ENCODE measurements around the gene CTSZ. TPM values are rescaled to one million over a fixed set of nuclear protein-coding genes. Genes with fewer than 3 reads are reported as not detected.
"Not testable (repeated sequence)": the region's sequence is repeated elsewhere in the genome, so short reads cannot be mapped to it uniquely, and the experiment has no call there.

Gene CTSZ
- total and polyA plus RNA-seq, 3 donors from 2014 or later: 49.4 to 120 (median 77.4) TPM

DNA sequence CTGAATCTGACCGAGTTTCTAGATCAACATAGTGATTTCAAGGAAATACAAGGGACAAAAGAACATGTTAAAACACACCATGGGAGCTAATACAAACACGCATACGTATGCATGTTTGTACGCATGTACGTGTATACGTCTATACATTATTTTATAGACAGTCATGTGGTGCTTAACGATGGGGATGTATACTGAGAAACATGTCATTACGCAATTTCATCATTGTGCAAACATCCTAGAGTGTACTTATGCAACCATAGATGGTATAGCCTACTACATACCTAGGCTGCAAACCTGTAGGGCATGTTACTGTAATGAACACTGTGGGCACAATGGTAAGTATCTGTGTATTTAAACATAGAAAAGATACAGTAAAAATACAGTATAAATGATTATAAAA lies 51.0 kb downstream of the CTSZ start:
- Histone ChIP-seq H3K27ac (no peak overlapping the region), H3K36me3 (ENCODE audit: low read depth, missing control alignments) (no peaks in the 10 kb centered on the region), H3K9me3 (no peaks in the 10 kb centered on the region), H3K4me1 (no peaks in the 10 kb centered on the region), H3K4me3 (no peak overlapping the region), H3K27me3 (no peaks in the 10 kb centered on the region)
- 82 to 88% methylated on average over 8 of the region's 8 CpGs for WGBS, 2 donors
- TF ChIP-seq, protein P1, sequence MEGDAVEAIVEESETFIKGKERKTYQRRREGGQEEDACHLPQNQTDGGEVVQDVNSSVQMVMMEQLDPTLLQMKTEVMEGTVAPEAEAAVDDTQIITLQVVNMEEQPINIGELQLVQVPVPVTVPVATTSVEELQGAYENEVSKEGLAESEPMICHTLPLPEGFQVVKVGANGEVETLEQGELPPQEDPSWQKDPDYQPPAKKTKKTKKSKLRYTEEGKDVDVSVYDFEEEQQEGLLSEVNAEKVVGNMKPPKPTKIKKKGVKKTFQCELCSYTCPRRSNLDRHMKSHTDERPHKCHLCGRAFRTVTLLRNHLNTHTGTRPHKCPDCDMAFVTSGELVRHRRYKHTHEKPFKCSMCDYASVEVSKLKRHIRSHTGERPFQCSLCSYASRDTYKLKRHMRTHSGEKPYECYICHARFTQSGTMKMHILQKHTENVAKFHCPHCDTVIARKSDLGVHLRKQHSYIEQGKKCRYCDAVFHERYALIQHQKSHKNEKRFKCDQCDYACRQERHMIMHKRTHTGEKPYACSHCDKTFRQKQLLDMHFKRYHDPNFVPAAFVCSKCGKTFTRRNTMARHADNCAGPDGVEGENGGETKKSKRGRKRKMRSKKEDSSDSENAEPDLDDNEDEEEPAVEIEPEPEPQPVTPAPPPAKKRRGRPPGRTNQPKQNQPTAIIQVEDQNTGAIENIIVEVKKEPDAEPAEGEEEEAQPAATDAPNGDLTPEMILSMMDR (IDR thresholded peaks at IDR 0.05): no peak
- TF ChIP-seq POLR2A (IDR thresholded peaks at IDR 0.05): no peak
- intact Hi-C loops (cut with DNase I; ENCODE audit: low total_unique reads): no loop called here
- DNase-seq: no peak

DNA sequence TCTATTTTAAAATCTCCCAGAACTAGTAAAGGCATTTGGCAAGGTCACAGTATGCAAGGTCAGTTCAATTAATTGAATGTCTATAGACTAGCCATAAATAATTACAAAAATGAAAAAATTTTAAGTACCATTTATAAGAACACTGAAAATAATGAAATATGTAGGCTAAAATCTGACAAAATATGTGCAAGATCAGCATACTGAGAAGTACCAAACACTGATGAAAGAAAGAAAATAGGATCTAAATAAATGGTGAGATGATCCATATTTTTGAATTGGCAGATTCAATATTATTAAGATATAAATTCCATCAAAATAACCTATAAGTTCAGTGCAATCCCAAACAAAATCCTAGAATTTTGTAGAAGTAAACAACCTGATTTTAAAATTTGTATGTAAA lies 54.0 kb downstream of the CTSZ start:
- TF ChIP-seq, protein P1 (IDR thresholded peaks at IDR 0.05): no peak
- no peak for TF ChIP-seq POLR2A (IDR thresholded peaks at IDR 0.05)
- no peaks in the 10 kb centered on the region for H3K4me1 ChIP-seq
- H3K9me3 ChIP-seq: no peaks in the 10 kb centered on the region
- intact Hi-C loops (cut with DNase I; ENCODE audit: low total_unique reads): no loop called here
- no peak for DNase-seq
- no peak overlapping the region for H3K4me3 ChIP-seq
- H3K27me3 ChIP-seq: no peaks in the 10 kb centered on the region
- H3K27ac ChIP-seq: no peak overlapping the region
- no peaks in the 10 kb centered on the region for H3K36me3 ChIP-seq (ENCODE audit: low read depth, missing control alignments)

DNA sequence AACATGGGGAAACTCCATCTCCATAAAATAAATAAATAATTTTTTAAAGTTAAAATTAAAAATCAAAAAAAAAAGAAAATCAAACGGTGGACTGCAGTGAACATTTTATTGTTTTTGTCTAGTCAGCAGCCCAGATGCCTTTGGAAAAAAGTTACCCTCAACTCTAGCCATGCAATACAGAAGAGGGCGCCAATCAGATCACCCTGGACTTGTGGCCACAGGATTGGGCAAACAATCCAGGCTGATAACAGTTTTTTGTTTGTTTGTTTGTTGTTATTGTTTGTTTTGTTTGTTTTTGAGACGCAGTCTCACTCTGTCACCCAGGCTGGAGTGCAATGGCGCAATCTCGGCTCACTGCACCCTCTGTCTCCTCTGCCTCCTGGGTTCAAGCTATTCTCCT lies 56.5 kb downstream of the CTSZ start:
- Histone ChIP-seq H3K4me1 (no peaks in the 10 kb centered on the region), H3K27ac (no peak overlapping the region), H3K27me3 (no peaks in the 10 kb centered on the region), H3K9me3 (no peaks in the 10 kb centered on the region), H3K4me3 (no peak overlapping the region), H3K36me3 (ENCODE audit: low read depth, missing control alignments) (no peaks in the 10 kb centered on the region)
- intact Hi-C loops (cut with DNase I; ENCODE audit: low total_unique reads): no loop called here
- no peak for DNase-seq
- 85 to 88% methylated on average over 5 of the region's 5 CpGs for WGBS, 2 donors
- TF ChIP-seq, protein P1 (IDR thresholded peaks at IDR 0.05): no peak

DNA sequence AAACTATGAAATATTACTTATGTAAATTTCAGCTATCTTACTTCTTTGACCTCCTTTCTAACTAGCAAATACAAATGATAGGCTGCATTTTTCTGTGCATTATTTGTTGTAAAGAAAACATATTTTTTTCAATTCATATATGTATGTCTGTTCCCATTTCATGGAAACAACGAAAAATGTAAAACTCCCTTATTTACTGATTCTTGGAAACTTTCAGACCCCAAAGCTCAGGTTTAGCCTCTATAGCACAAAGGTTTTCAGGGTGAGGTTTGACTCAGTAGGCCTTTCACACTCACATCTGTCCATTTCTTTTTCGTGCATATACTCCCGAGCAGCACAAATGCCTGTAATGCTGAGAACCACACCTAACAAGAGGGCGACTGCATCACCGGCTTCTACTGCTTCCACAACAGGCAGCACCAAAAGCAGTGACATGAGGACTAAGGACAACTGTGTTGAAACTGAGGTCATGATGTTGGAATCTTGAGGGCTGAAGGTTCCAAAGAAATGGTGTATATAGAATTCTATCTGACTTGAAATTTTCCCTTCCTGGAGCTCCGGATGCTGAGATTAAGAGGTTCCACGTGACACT lies 59.2 kb downstream of the CTSZ start:
- H3K4me1 ChIP-seq; H3K4me3 ChIP-seq; H3K27me3 ChIP-seq; H3K9me3 ChIP-seq; intact Hi-C loops (cut with DNase I; ENCODE audit: low total_unique reads); H3K27ac ChIP-seq; DNase-seq; H3K36me3 ChIP-seq (ENCODE audit: low read depth, missing control alignments): not testable (repeated sequence)
- WGBS, 2 donors: 74 to 81% methylated on average over 7 of the region's 7 CpGs

DNA sequence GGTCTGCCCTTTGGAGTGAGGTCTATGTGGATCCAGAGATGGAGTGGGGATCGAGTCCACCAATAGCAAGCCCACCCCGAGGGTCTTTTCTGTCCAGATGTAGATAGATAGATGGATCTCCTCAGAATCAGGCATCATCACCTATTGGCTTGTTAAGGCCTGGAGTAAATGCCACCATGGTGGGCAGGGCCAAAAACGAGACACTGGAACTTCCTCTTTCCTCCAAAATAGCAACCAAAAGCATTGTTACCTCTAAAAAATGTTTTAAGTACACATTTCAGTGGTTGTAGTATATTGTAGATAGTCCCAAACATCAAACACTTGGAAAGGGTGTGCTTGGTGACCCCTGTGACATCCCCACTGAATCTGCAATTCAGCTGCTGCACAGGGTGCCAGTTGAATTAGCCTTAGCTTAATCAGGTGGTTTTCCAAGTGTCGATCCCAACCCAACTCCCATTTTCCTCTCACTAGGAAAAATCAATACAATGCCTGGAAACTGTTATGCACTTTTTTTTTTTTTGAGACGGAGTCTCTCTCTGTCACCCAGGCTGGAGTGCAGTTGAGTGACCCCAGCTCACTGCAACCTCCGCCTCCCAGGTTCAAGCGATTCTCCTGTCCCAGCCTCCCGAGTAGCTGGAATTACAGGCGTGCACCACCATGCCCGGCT lies 61.0 kb downstream of the CTSZ start:
- H3K36me3 ChIP-seq (ENCODE audit: low read depth, missing control alignments): no peaks in the 10 kb centered on the region
- no peaks in the 10 kb centered on the region for H3K4me1 ChIP-seq
- WGBS, 2 donors: 92 to 93% methylated on average over 10 of the region's 10 CpGs
- no peak overlapping the region for H3K4me3 ChIP-seq
- no peaks in the 10 kb centered on the region for H3K9me3 ChIP-seq
- intact Hi-C loops (cut with DNase I; ENCODE audit: low total_unique reads): no loop called here
- H3K27me3 ChIP-seq: no peaks in the 10 kb centered on the region
- DNase-seq: no peak
- TF ChIP-seq, protein P1 (IDR thresholded peaks at IDR 0.05): no peak
- TF ChIP-seq POLR2A (IDR thresholded peaks at IDR 0.05): no peak
- H3K27ac ChIP-seq: no peak overlapping the region

Other genes starting within 250 kb of the CTSZ start
- gene GNAS-AS1, start 156.4 kb downstream of the CTSZ start, total RNA-seq: 1 to 10 TPM; 3.5 to 4.4 TPM
- 1.1 TPM for gene GNAS-AS1, start 156.4 kb downstream of the CTSZ start, polyA plus RNA-seq (ENCODE audit: insufficient read depth, low read depth, low replicate concordance)
- gene GNAS, start 154.5 kb downstream of the CTSZ start, total RNA-seq: 100 to 1,000 TPM; 880 to 885 TPM
- gene GNAS, start 154.5 kb downstream of the CTSZ start, polyA plus RNA-seq (ENCODE audit: insufficient read depth, low read depth, low replicate concordance): 716 TPM
- 100 to 1,000 TPM; 103 to 123 TPM for gene NELFCD, start 26.0 kb downstream of the CTSZ start, total RNA-seq
- gene NELFCD, start 26.0 kb downstream of the CTSZ start, polyA plus RNA-seq (ENCODE audit: insufficient read depth, low read depth, low replicate concordance): 105 TPM
- gene TUBB1, start 12.2 kb upstream of the CTSZ start, total RNA-seq: under 1 TPM; 0.25 to 0.55 TPM
- gene TUBB1, start 12.2 kb upstream of the CTSZ start, polyA plus RNA-seq (ENCODE audit: insufficient read depth, low read depth, low replicate concordance): 1.3 TPM
- 10 to 100 TPM; 24.6 to 25.5 TPM for gene ATP5F1E, start 25.1 kb upstream of the CTSZ start, total RNA-seq
- gene ATP5F1E, start 25.1 kb upstream of the CTSZ start, polyA plus RNA-seq (ENCODE audit: insufficient read depth, low read depth, low replicate concordance): 76.0 TPM
- 10 to 100 TPM; 29.1 to 35.3 TPM for gene PRELID3B, start 35.5 kb upstream of the CTSZ start, total RNA-seq
- 54.3 TPM for gene PRELID3B, start 35.5 kb upstream of the CTSZ start, polyA plus RNA-seq (ENCODE audit: insufficient read depth, low read depth, low replicate concordance)
- gene ZNF831, start 156.6 kb upstream of the CTSZ start, total RNA-seq: 1 to 10 TPM; 4.0 to 4.8 TPM
- gene ZNF831, start 156.6 kb upstream of the CTSZ start, polyA plus RNA-seq (ENCODE audit: insufficient read depth, low read depth, low replicate concordance): 0.99 TPM